SK-N-SH (cell line): ENCODE results near the gene LYRM2.

Experiments
- EP300 ChIP-seq, 2 experiments: IDR thresholded peaks; 2 replicates each; pipeline versions ENCODE4 v1.4.0 to v1.6.1; 2012; ENCODE audit warnings: borderline replicate concordance in 1 of 2, low read depth in 1 of 2, low read length in 1 of 2
- MEF2A ChIP-seq: IDR thresholded peaks from 2 replicates; pipeline ENCODE4 v1.4.0; 2012; ENCODE audit warnings: low read depth, borderline replicate concordance
- RFX5 ChIP-seq: IDR thresholded peaks from 2 replicates; pipeline ENCODE4 v1.6.1; 2012; ENCODE audit warnings: mild to moderate bottlenecking, improper control_type of control experiment, low read length
- TF ChIP-seq, protein P1 (sequence below): fragments of 200-600 bp; sonication (generic); IDR thresholded peaks from 2 replicates; pipeline ENCODE4 v1.6.1; 2017; ENCODE audit warnings: antibody characterized with exemption, mild to moderate bottlenecking, moderate library complexity

DNA sequence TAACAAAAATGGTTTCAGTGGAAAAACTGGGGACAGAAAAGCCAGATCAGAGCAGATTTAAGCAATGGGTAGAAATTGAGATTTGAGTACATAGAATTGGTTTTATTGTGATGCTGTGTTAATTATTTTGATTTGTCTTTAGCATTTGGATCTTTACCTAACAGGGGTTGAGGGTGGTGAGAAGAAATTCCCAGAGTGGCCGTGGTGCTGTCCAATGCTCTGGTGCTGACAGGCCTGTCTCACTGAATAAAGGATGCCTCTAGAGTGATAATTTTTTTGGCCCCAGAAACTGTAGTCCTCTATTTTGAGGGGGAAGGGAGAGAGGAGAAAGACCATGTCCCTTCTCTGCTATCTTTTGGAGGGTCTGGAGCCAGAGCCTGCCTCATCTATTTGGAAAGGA, 79.1 kb downstream of the LYRM2 start:
- TF ChIP-seq, protein P1, sequence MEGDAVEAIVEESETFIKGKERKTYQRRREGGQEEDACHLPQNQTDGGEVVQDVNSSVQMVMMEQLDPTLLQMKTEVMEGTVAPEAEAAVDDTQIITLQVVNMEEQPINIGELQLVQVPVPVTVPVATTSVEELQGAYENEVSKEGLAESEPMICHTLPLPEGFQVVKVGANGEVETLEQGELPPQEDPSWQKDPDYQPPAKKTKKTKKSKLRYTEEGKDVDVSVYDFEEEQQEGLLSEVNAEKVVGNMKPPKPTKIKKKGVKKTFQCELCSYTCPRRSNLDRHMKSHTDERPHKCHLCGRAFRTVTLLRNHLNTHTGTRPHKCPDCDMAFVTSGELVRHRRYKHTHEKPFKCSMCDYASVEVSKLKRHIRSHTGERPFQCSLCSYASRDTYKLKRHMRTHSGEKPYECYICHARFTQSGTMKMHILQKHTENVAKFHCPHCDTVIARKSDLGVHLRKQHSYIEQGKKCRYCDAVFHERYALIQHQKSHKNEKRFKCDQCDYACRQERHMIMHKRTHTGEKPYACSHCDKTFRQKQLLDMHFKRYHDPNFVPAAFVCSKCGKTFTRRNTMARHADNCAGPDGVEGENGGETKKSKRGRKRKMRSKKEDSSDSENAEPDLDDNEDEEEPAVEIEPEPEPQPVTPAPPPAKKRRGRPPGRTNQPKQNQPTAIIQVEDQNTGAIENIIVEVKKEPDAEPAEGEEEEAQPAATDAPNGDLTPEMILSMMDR: no peak
- TF ChIP-seq RFX5 (no peak), EP300 (IDR thresholded peaks at IDR 0.05; ENCODE audit: borderline replicate concordance in 1 of 2, low read depth in 1 of 2, low read length in 1 of 2) (no peak), MEF2A (no peak)
